Peyer's patch (tissue), 4 donors: Measurements from ENCODE around the gene PNPO. TPM values are rescaled to one million over a fixed set of nuclear protein-coding genes. Genes with fewer than 3 reads are reported as not detected.

ENCODE experiments used
- DNase-seq, 3 donors: peaks; one replicate each; pipeline ENCODE4 v3.0.0-alpha.2; 2017 to 2019
- H3K27ac ChIP-seq, 4 donors: fragments of 200-600 bp; sonication (generic); one replicate each; pipeline ENCODE4 v1.5.1; 2016 to 2019
- H3K27me3 ChIP-seq, 2 donors: fragments of 200-600 bp; sonication (generic); one replicate each; pipeline ENCODE4 v1.5.1; 2019
- H3K36me3 ChIP-seq, 3 donors: fragments of 200-600 bp; sonication (generic); one replicate each; pipeline ENCODE4 v1.5.1; 2016 to 2019
- H3K4me1 ChIP-seq, 4 donors: fragments of 200-600 bp; sonication (generic); one replicate each; pipeline ENCODE4 v1.5.1; 2016 to 2019
- H3K4me3 ChIP-seq, 4 donors: fragments of 200-600 bp; sonication (generic); 1 replicate in 3 of 4; 2 replicates in 1 of 4; pipeline ENCODE4 v1.5.1; 2016 to 2019; ENCODE audit warnings: mild to moderate bottlenecking in 1 of 4
- H3K9me3 ChIP-seq, 4 donors: fragments of 200-600 bp; sonication (generic); one replicate each; pipeline ENCODE4 v1.5.1; 2016 to 2019; ENCODE audit warnings: mild to moderate bottlenecking in 1 of 4
- POLR2A ChIP-seq, 2 donors: fragments of 450-650 bp; IDR thresholded peaks; one replicate each; pipeline ENCODE4 v1.5.1; 2017; ENCODE audit warnings: antibody characterized with exemption in 2 of 2, mild to moderate bottlenecking in 2 of 2, moderate library complexity in 2 of 2
- total RNA-seq, 4 donors: library from RNA; depleted of rRNA; stranded (reverse); fragments of >200 nt; gene quantifications; one replicate each; pipeline ENCODE4 v1.1.0, GENCODE V29; 2016
- TF ChIP-seq, protein P1 (sequence below), 6 experiments: fragments of 450-650 bp in 4 of 6; fragments of 200-600 bp in 2 of 6; sonication (generic) in 1 of 6; IDR thresholded peaks; one replicate each; pipeline ENCODE4 v1.5.1; 2017 to 2019; ENCODE audit warnings: antibody characterized with exemption in 6 of 6, mild to moderate bottlenecking in 3 of 6, moderate library complexity in 1 of 6

Gene PNPO
- 100 to 1,000 TPM in 1 of 4 donors, 10 to 100 TPM in 3; 23.9 to 103 (median 64.6) TPM for total RNA-seq

- DNase-seq = peak; percentile 93 to 98 (median 96)
- Histone ChIP-seq H3K4me3 (peak within 1 kb of the TSS; percentile 63 to 92 (median 76)), H3K4me1 (peaks cover 0 to 32% (median 6%) of the 10 kb centered on the region in 4 donors), H3K36me3 (peaks cover 0 to 6% (median 0%) of the 10 kb centered on the region in 3 donors), H3K9me3 (no peaks in the 10 kb centered on the region), H3K27me3 (no peaks in the 10 kb centered on the region), H3K27ac (peak within 1 kb of the TSS; percentile 77 to 84 (median 82))
- TF ChIP-seq, protein P1, sequence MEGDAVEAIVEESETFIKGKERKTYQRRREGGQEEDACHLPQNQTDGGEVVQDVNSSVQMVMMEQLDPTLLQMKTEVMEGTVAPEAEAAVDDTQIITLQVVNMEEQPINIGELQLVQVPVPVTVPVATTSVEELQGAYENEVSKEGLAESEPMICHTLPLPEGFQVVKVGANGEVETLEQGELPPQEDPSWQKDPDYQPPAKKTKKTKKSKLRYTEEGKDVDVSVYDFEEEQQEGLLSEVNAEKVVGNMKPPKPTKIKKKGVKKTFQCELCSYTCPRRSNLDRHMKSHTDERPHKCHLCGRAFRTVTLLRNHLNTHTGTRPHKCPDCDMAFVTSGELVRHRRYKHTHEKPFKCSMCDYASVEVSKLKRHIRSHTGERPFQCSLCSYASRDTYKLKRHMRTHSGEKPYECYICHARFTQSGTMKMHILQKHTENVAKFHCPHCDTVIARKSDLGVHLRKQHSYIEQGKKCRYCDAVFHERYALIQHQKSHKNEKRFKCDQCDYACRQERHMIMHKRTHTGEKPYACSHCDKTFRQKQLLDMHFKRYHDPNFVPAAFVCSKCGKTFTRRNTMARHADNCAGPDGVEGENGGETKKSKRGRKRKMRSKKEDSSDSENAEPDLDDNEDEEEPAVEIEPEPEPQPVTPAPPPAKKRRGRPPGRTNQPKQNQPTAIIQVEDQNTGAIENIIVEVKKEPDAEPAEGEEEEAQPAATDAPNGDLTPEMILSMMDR (IDR thresholded peaks at IDR 0.05) = peak in 3 of 6 experiments; percentile 37 to 49 (median 43)
- peak; percentile 54 to 73 for TF ChIP-seq POLR2A (IDR thresholded peaks at IDR 0.05)
Observed at GRCh38 chr17:47941246-47942095, at the start of gene PNPO. Gene PNPO, plus strand, starts transcription at chr17:47941571. Its CDS starts 105 bp downstream, at chr17:47941676.

- Histone ChIP-seq H3K36me3 (no peaks in the 10 kb centered on the region), H3K4me3 (peak overlapping the region; percentile 67 to 83 (median 72)), H3K27ac (peak overlapping the region; percentile 86 to 92 (median 88)), H3K4me1 (peaks cover 3 to 12% (median 4%) of the 10 kb centered on the region in 4 donors), H3K9me3 (no peaks in the 10 kb centered on the region), H3K27me3 (no peaks in the 10 kb centered on the region)
- TF ChIP-seq, protein P1 (IDR thresholded peaks at IDR 0.05) = no peak
- no peak for TF ChIP-seq POLR2A (IDR thresholded peaks at IDR 0.05)
- DNase-seq = no peak
Observed at GRCh38 chr17:47894498-47895346, 46.6 kb upstream of the PNPO start.

DNA sequence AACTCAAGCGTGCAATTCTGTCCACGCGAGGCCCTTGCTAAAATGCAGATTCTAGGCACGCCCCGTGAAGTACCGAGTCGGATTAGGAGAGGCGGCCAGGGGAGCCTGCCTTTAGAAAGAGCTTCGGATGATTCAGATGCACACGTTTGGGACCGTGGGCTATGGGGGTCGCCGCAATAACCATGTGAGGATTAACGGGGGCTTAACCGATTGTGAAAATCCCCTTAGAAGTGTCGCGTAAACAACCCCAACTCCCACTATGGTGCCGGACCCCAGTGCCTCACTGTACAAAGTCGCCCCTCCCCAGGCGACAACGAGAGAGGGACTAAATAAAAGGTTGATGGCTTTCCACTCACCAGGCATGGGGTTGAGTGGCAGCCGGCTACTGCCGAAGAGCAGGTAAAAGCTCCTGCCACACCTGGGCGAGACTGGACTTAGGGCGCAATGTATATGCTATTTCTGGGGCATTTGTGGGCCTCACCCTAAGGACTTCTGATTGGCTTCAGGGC, 46.0 kb upstream of the PNPO start:
- Histone ChIP-seq H3K27me3 (no peaks in the 10 kb centered on the region), H3K4me3 (peak overlapping the region; percentile 67 to 83 (median 72)), H3K36me3 (no peaks in the 10 kb centered on the region), H3K9me3 (no peaks in the 10 kb centered on the region), H3K4me1 (peaks cover 3 to 12% (median 4%) of the 10 kb centered on the region in 4 donors), H3K27ac (peak overlapping the region; percentile 86 to 92 (median 88))
- TF ChIP-seq, protein P1 (IDR thresholded peaks at IDR 0.05) = peak in 1 of 6 experiments; percentile 13
- peak; percentile 98 to 99 for TF ChIP-seq POLR2A (IDR thresholded peaks at IDR 0.05)
- DNase-seq = peak in 2 of 3 donors; percentile 29 to 70

DNA sequence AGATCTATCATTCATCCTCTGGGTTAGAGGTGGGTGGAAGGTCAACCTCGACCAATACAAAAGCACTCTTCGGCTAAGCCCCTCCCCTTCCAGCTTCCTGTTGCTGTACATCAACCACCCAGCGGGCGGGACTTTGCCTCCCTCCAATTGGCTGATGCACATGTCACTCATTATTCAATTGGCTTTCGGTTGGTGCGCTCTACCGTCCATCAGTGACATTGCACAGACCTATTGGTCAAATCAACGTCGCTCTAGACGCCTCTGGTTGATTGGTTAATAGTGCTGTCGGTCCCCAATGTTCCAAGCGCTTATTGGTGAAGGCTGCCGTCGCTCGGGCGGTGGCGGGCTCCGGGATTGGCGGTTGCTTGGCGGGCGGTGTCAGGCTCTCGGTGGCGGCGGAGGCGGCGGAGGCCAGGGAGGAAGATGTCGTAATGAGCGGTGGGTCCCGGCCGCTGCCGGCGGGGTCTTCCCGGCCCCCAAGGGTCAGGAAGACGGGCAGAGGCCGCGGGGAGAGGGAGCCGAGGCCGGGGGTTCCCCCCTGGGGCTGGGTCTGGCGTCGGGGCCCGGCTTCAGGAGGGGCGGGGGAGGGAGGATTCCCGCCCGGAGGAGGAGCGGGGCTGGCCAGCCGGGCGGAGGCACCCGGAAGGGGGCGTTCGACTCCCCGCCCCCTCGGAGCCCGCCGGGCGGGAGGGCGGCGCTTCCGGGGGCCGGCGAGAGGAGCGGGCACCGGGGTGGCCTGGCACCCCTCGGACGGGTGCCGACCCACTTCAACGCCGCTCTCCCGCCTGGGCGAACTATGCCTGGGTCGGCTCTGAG, 45.3 kb upstream of the PNPO start, which contains the start of gene SP2:
Gene SP2, plus strand, starts transcription at position 381 of the 816 bp plus-strand sequence. Its CDS starts 51 bp downstream, at position 432.
- DNase-seq = peak; percentile 99 to 100 (median 100)
- no peaks in the 10 kb centered on the region for H3K9me3 ChIP-seq
- TF ChIP-seq, protein P1 (IDR thresholded peaks at IDR 0.05) = peak in 5 of 6 experiments; percentile 9 to 19 (median 16)
- peak; percentile 67 to 68 for TF ChIP-seq POLR2A (IDR thresholded peaks at IDR 0.05)
- H3K4me3 ChIP-seq = peak within 1 kb of the TSS; percentile 74 to 94 (median 82)
- peak within 1 kb of the TSS; percentile 96 to 100 (median 98) for H3K27ac ChIP-seq
- H3K27me3 ChIP-seq = no peaks in the 10 kb centered on the region
- peaks cover 3 to 12% (median 4%) of the 10 kb centered on the region in 4 donors for H3K4me1 ChIP-seq
- H3K36me3 ChIP-seq = no peaks in the 10 kb centered on the region
